ENCODE data around the gene SLC5A1.
A peak's percentile ranks its signal among the peaks of the same experiment; 100 is the strongest.

SLC5A1 gene

GRCh38 chr22:32050678-32051515 lies 7.8 kb downstream of the SLC5A1 start:
- peak; percentile 47 to 70 for DNase-seq (ENCODE audit: low read depth in 2 of 2)

- no peak for DNase-seq (ENCODE audit: low read depth in 2 of 2)
These were observed 9.2 kb downstream of the SLC5A1 start for GRCh38 chr22:32052244-32052643.

- DNase-seq (ENCODE audit: low read depth in 2 of 2), result no peak
These were observed 10.1 kb downstream of the SLC5A1 start for GRCh38 chr22:32052936-32053791.

GRCh38 chr22:32055069-32055468 lies 12.0 kb downstream of the SLC5A1 start:
- DNase-seq (ENCODE audit: low read depth in 2 of 2), result no peak

- no peak for DNase-seq (ENCODE audit: low read depth in 2 of 2)
These were observed 15.7 kb downstream of the SLC5A1 start for GRCh38 chr22:32058656-32059260.

GRCh38 chr22:32059426-32059825 lies 16.4 kb downstream of the SLC5A1 start:
- no peak for DNase-seq (ENCODE audit: low read depth in 2 of 2)

GRCh38 chr22:32063701-32064100 lies 20.6 kb downstream of the SLC5A1 start:
- no peak for DNase-seq (ENCODE audit: low read depth in 2 of 2)

GRCh38 chr22:32066820-32067219 lies 23.8 kb downstream of the SLC5A1 start:
- DNase-seq (ENCODE audit: low read depth in 2 of 2), result no peak

- DNase-seq (ENCODE audit: low read depth in 2 of 2), result no peak
These were observed 24.6 kb downstream of the SLC5A1 start for GRCh38 chr22:32067613-32068012.

GRCh38 chr22:32069579-32070372 lies 26.7 kb downstream of the SLC5A1 start:
- no peak for DNase-seq (ENCODE audit: low read depth in 2 of 2)

GRCh38 chr22:32073262-32073661 lies 30.2 kb downstream of the SLC5A1 start:
- no peak for DNase-seq (ENCODE audit: low read depth in 2 of 2)

GRCh38 chr22:32073823-32074380 lies 30.8 kb downstream of the SLC5A1 start:
- no peak for DNase-seq (ENCODE audit: low read depth in 2 of 2)

- DNase-seq (ENCODE audit: low read depth in 2 of 2), result no peak
These were observed 33.1 kb downstream of the SLC5A1 start for GRCh38 chr22:32075997-32076760.

- no peak for DNase-seq (ENCODE audit: low read depth in 2 of 2)
These were observed 33.7 kb downstream of the SLC5A1 start for GRCh38 chr22:32076761-32077084.

GRCh38 chr22:32077151-32077550 lies 34.1 kb downstream of the SLC5A1 start:
- DNase-seq (ENCODE audit: low read depth in 2 of 2), result no peak

GRCh38 chr22:32079130-32080089 lies 36.3 kb downstream of the SLC5A1 start:
- DNase-seq (ENCODE audit: low read depth in 2 of 2), result no peak

GRCh38 chr22:32080904-32081303 lies 37.8 kb downstream of the SLC5A1 start:
- peak in 1 of 2 donors; percentile 4 for DNase-seq (ENCODE audit: low read depth in 2 of 2)

GRCh38 chr22:32082331-32082730 lies 39.3 kb downstream of the SLC5A1 start:
- no peak for DNase-seq (ENCODE audit: low read depth in 2 of 2)

- DNase-seq (ENCODE audit: low read depth in 2 of 2), result no peak
These were observed 39.9 kb downstream of the SLC5A1 start for GRCh38 chr22:32083000-32083399.
